Measurements from ENCODE around the gene PHYH. TPM values are rescaled to one million over a fixed set of nuclear protein-coding genes. Genes with fewer than 3 reads are reported as not detected.

Gene PHYH
- total RNA-seq, 2 experiments from 2014 or later, result 6.9 to 15.1 TPM

GRCh38 chr10:13233358-13233757 is 66.5 kb downstream of the PHYH start:
- intact Hi-C loops (cut with micrococcal nuclease; ENCODE audit: unreplicated experiment), result no loop called here
- H3K9me2 ChIP-seq (ENCODE audit: insufficient read depth, low read length), result no peaks in the 10 kb centered on the region
- H3K4me2 ChIP-seq (ENCODE audit: low read length), result no peak overlapping the region
- no peak overlapping the region for H2AFZ ChIP-seq (ENCODE audit: low read length)
- H3K9me3 ChIP-seq (ENCODE audit: low read length), result no peaks in the 10 kb centered on the region
- H3K4me1 ChIP-seq (ENCODE audit: insufficient read depth, low read length, poor library complexity, severe bottlenecking), result no peaks in the 10 kb centered on the region
- H3K36me3 ChIP-seq (ENCODE audit: insufficient read depth, low read length), result no peaks in the 10 kb centered on the region
- H4K20me1 ChIP-seq (ENCODE audit: insufficient read depth, low read length), result no peaks in the 10 kb centered on the region
- H3K4me3 ChIP-seq (ENCODE audit: low read depth, low read length, poor library complexity, severe bottlenecking), result no peak overlapping the region
- no peak for DNase-seq (ENCODE audit: low spot score)
- POLR2A ChIA-PET, result interaction anchor here (0.6 kb wide), 1 partner anchor 63 kb away, joined by 3 read pairs; no protein-coding TSS in a partner anchor
- BruUV-seq (replicated peaks), result no TSS peak
- no peak for TF ChIP-seq CTCF (conservative IDR thresholded peaks at IDR 0.05; ENCODE audit: low read length)
- TF ChIP-seq EZH2phosphoT487 (IDR thresholded peaks at IDR 0.05; ENCODE audit: borderline replicate concordance, low read depth, low read length), result no peak
- no peaks in the 10 kb centered on the region for H3K79me2 ChIP-seq (ENCODE audit: insufficient read depth, low read depth, low read length)
- CTCF ChIA-PET (ENCODE audit: unreplicated experiment), result no interaction called here
- no peak overlapping the region for H3K27ac ChIP-seq (ENCODE audit: low read depth, low read length, poor library complexity, severe bottlenecking)

- ChIA-PET POLR2A (interaction anchor here (0.6 to 1.9 kb wide), 2 partner anchors 23 to 38 kb away, joined by 3 to 5 read pairs; no protein-coding TSS in a partner anchor), CTCF (ENCODE audit: unreplicated experiment) (interaction anchor here (0.5 kb wide), 1 partner anchor 601 kb away, joined by 5 read pairs; no protein-coding TSS in a partner anchor)
- H3K4me3 ChIP-seq (ENCODE audit: low read depth, low read length, poor library complexity, severe bottlenecking), result no peak overlapping the region
- DNase-seq (ENCODE audit: low spot score), result no peak
- no peaks in the 10 kb centered on the region for H4K20me1 ChIP-seq (ENCODE audit: insufficient read depth, low read length)
- no peak overlapping the region for H2AFZ ChIP-seq (ENCODE audit: low read length)
- no peaks in the 10 kb centered on the region for H3K36me3 ChIP-seq (ENCODE audit: insufficient read depth, low read length)
- no TSS peak for BruUV-seq (replicated peaks)
- no peak overlapping the region for H3K27ac ChIP-seq (ENCODE audit: low read depth, low read length, poor library complexity, severe bottlenecking)
- intact Hi-C loops (cut with micrococcal nuclease; ENCODE audit: unreplicated experiment), result no loop called here
- TF ChIP-seq EZH2phosphoT487 (IDR thresholded peaks at IDR 0.05; ENCODE audit: borderline replicate concordance, low read depth, low read length), result no peak
- TF ChIP-seq CTCF (conservative IDR thresholded peaks at IDR 0.05; ENCODE audit: low read length), result no peak
- no peaks in the 10 kb centered on the region for H3K4me1 ChIP-seq (ENCODE audit: insufficient read depth, low read length, poor library complexity, severe bottlenecking)
- H3K9me3 ChIP-seq (ENCODE audit: low read length), result no peaks in the 10 kb centered on the region
- H3K79me2 ChIP-seq (ENCODE audit: insufficient read depth, low read depth, low read length), result no peaks in the 10 kb centered on the region
- H3K4me2 ChIP-seq (ENCODE audit: low read length), result no peak overlapping the region
- no peaks in the 10 kb centered on the region for H3K9me2 ChIP-seq (ENCODE audit: insufficient read depth, low read length)
Measured at GRCh38 chr10:13231808-13232207, 68.1 kb downstream of the PHYH start.

- POLR2A ChIA-PET, result interaction anchor here (0.6 to 1.9 kb wide), 2 partner anchors 23 to 37 kb away, joined by 3 to 5 read pairs; no protein-coding TSS in a partner anchor
- CTCF ChIA-PET (ENCODE audit: unreplicated experiment), result interaction anchor here (0.5 kb wide), 1 partner anchor 600 kb away, joined by 5 read pairs; no protein-coding TSS in a partner anchor
- Histone ChIP-seq H3K4me2 (ENCODE audit: low read length) (no peak overlapping the region), H3K4me3 (ENCODE audit: low read depth, low read length, poor library complexity, severe bottlenecking) (no peak overlapping the region), H3K4me1 (ENCODE audit: insufficient read depth, low read length, poor library complexity, severe bottlenecking) (no peaks in the 10 kb centered on the region), H3K9me2 (ENCODE audit: insufficient read depth, low read length) (no peaks in the 10 kb centered on the region), H2AFZ (ENCODE audit: low read length) (no peak overlapping the region), H3K9me3 (ENCODE audit: low read length) (no peaks in the 10 kb centered on the region), H3K79me2 (ENCODE audit: insufficient read depth, low read depth, low read length) (no peaks in the 10 kb centered on the region), H4K20me1 (ENCODE audit: insufficient read depth, low read length) (no peaks in the 10 kb centered on the region), H3K27ac (ENCODE audit: low read depth, low read length, poor library complexity, severe bottlenecking) (no peak overlapping the region), H3K36me3 (ENCODE audit: insufficient read depth, low read length) (no peaks in the 10 kb centered on the region)
- DNase-seq (ENCODE audit: low spot score), result no peak
- intact Hi-C loops (cut with micrococcal nuclease; ENCODE audit: unreplicated experiment), result no loop called here
- no TSS peak for BruUV-seq (replicated peaks)
- TF ChIP-seq EZH2phosphoT487 (IDR thresholded peaks at IDR 0.05; ENCODE audit: borderline replicate concordance, low read depth, low read length), result no peak
- no peak for TF ChIP-seq CTCF (conservative IDR thresholded peaks at IDR 0.05; ENCODE audit: low read length)
Measured at GRCh38 chr10:13231190-13231589, 68.7 kb downstream of the PHYH start.

Data from OCI-LY7 (cell line).